GM12891 (cell line): ENCODE measurements around the gene GRAMD2B.

ENCODE experiments used
- POLR2AphosphoS5 ChIP-seq: IDR thresholded peaks from 2 replicates; pipeline ENCODE4 v1.6.1; 2011; ENCODE audit warnings: low read depth, low read length, control low read depth
- SPI1 ChIP-seq: IDR thresholded peaks from 2 replicates; pipeline ENCODE4 v1.6.1; 2011; ENCODE audit warnings: low read depth, low read length, control low read depth

- TF ChIP-seq POLR2AphosphoS5 = no peak
- no peak for TF ChIP-seq SPI1
These were observed 41.8 kb downstream of the GRAMD2B start for GRCh38 chr5:126464959-126465358.
